Cerebellar cortex (tissue), 1 donor: ENCODE results near the gene LHFPL3.

Source experiments
- DNase-seq: peaks from one replicate; pipeline ENCODE4 v3.0.0-alpha.2; 2015; ENCODE audit warnings: low spot score

The LHFPL3 gene

DNA sequence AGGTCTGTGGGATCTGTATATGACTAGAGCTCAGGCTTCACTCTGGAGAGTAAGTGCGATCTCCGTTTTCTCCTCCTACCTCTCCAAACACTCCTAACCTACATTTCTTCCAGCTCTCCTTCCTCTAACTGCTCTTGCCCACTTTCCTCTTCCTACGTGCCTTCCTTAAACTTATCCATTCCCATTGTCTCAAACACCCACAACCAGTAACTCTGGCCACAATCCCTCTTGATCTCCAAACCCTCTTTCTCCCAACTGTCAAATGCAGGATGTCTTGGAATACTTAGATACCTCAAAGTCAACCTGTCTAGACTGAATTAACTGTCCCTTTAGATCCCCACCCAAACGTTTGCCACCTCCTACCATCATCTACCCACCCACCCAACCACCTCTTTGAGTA is 471.9 kb downstream of the LHFPL3 start:
- DNase-seq: no peak

DNA sequence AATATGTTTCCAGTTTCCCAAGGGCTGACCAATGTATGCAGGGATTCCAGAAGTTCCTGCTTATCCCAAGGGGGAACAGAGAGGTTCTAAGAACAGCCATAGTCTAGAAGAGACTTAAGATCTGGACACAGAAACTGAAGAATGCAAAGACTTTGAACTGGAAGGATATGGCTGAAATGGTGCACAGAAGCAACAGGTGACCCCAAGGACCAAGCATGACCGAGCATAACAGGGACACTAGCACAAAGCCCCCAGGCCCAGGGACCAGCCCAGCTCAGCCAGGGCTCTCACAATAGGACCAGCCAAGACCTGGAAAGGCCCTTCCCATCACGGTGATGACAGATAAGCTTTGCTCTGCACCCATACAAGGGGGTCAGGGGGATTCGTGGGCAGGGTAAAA is 472.6 kb downstream of the LHFPL3 start:
- no peak for DNase-seq

DNA sequence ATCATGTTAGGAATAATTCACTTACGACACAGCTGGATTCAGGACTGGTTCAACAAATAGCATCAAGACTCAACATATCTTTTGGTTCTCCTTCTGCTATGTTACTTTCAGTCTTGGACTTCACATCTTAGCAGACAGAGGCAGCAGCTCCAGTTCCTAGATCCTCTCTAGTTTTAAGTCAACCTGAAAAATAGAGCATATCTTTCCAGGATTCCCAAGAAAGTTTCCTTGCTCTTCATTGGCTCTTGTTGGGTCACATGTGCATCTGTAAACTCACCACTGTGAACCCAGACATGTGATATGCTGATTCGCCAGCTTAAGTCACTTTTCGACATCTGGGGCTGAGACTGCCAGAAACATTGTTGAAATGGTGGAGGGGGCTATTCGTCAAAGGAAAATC is 475.5 kb downstream of the LHFPL3 start:
- no peak for DNase-seq

DNA sequence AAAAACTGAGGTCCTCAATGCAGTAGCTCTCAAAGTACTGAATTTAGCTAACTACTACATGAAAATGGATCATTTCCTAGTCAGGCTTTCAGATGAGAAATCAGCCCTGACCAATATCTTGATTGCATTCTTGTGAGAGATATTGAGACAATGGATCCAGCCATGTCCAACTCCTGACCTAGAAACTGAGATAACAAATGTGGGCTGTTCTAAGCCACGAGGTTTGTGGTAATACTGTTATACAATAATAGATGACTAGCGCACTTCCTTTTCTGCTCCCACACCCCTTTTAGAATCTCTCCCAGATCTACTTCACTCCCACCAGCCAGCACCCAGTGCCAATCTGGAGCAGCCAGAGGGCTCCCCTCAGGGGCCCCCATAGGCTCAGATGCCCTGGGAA is 476.3 kb downstream of the LHFPL3 start:
- no peak for DNase-seq

DNA sequence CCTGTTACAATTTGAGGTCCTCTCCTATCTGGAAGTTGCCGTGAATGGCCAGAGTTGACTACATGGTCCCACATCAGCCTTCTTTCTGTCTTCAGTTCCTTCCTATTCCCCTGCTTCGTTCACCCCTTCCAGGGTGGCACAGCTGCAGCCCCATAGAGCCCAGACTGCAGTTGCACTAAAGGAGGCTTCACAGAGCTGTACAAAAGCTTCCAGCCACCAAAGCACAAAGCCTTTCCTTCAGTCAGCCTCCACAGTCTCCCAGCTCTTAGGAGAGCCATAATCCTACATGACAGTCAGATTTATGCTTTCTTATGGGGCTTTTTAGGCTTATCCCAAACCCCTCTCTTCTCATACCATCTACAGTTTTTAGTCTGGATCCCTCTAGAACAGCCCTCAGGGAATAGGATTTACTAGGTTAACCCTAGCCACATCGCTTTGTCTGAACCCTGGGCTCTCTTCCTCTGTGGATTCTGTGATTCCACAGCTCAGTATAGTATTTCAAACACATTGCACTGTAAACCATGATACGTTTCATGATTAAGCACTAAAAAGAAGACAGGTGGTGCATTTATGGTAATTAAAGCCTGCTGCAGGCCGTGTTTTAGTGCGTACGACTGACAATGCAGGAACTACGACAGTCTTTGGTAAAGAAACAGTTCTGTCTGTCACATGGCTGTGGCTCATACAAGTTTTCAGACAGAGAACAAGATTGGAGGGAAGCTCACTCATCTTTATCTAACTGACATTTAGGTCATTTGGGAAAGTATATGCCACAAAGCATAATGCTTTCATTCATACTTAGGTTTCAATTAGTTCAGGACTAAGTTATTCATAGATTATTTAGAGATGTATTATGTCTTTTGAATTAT is 477.3 kb downstream of the LHFPL3 start:
- DNase-seq: no peak

DNA sequence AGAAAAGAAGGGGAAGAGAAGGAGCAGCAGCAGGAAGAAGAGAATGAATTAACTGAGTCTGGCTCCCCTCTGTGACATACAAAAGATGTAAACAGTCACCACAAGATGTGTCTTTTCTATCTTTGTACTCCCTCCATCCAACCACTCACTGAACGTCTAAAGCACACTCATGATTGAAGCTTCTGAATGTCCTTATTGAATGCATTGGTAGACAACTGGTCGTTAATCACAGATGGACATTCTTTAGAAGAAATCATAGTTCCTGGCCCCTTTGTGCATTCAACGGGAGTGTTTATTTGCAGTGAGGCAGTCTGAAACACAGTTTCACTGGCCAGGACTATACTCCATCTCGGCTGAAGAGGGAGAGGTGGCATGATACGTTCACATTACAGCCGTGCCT is 479.3 kb downstream of the LHFPL3 start:
- DNase-seq: no peak

DNA sequence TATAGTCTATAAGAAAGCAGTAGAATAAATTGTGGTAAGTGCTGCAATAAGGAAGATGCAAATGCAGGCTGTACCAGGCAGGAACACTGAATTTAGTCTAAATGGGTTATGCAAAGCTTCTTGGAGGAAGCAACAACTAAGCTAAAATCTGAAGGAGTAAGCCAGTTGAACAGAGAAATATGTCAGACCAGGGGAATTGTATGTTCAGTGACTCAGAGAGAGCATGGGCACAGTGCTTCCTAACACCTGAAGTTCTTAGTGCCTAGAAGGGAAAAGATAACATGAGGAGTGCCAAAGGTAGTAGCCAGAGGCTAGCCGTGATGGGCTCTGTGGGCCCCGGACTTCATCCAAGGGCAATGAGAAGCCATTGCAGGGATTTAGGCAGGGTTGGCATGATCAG is 481.5 kb downstream of the LHFPL3 start:
- no peak for DNase-seq

DNA sequence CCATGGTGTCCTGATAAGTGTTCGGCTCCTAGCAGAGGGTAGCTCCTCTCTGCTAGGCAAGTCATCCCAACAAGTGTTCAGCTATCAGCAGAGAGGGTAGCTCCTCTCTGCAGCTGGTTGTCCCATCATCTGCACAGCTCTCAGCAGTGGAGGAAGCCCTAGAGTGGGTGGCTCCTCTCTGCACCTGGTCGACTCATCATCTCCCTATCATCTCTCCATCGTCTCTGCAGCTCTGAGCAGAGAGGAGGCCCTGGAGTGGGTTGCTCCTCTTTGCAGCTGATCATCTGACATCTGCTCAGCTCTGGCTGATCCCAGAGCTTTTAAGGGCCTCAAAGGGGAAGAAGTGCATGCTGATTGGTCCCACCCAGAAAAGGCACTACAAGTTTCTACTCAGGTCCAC is 485.7 kb downstream of the LHFPL3 start:
- DNase-seq: no peak

DNA sequence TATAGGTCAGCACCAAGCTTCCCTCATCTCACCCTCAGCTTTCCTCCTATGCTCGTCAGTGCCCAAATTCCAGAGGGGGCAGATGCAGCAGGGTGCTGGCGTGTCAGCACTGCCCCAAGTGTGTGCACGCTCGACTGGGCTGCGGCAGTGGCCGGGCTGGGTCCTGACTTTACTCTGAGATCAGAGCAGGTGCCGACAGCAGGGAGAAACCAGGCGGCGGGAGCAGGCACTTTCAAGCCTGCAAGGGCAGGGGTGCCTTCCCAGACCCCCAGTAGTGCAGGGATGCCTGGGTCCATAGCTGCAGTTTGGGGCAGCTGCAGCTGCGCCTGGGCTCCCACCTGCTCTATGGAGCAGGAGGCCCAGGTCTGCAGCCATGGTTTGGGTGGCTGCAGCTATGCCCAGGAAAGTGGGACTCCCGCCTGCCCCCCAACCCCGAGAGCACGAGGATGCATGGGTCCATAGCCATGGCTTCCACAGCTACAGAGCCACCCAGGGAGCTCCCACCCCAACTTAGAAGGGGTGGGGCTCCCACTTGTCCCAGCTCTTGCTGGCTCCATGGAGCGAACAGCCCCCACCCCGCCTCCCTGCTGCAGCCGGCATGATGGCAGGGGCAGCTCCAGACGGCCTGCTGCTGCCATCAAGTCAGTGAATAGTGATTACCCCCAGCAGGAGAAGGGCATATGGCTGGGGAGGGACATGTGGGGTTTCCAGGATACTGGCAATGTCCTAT is 486.4 kb downstream of the LHFPL3 start:
- no peak for DNase-seq

DNA sequence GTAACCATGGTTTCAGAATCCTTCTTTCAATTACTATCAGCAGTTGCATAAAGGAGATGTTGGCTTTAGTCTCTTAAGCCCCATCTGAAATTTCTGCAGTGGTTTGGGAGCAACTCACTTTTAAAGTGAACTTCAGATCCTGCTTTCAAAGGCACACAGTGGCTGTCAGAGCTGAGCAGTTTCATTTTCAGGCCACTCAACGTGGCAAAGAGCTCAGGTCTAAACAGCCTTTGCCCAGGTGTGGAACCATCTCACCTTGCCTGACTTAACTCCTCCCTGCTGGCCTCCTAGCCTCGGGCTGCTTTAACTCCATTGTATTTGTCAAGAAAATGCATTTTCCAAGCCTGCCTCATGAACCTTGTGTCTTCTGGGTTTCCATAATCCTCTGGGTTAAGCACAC is 488.1 kb downstream of the LHFPL3 start:
- DNase-seq: no peak

DNA sequence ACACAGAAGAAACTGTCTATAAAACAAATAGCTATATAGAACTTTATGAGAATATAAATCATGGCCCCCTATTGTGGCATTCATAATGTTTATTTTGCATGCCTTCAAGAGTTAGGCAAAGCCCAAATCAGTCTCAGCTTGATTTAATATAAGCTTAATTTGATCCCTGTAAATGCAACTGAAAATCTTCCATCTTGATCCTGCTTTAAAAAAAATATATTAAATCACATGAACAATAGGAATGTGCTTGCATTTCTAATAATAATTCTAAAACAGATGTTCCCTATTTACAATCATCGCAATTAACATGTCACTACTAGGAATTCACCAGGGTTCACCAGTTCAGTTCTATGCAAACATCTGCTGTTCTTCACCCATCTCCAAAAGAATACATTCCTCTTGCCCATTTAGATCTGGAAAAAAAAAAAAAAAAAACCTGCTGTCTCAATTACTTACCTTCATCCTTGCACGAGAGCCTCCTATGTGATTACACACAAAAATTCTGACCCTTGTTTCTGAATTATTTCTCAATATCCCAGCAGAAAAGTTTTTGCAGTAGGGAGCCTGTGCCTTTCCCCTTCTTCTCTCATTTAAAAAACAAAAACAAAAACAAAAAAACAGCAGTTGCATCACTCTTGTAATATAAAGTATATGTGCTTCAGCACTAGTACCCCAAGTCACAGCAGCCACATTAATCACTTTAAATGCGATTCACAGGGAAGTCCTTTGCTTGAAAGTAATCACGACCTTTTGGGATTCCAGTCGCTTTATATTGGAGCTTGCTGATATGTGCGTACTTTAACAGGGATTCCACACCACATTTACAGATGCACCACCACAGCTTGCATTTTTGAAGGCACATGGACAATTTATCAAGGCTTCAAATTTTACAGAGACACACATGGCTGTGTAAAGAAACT is 490.8 kb downstream of the LHFPL3 start:
- DNase-seq: no peak

DNA sequence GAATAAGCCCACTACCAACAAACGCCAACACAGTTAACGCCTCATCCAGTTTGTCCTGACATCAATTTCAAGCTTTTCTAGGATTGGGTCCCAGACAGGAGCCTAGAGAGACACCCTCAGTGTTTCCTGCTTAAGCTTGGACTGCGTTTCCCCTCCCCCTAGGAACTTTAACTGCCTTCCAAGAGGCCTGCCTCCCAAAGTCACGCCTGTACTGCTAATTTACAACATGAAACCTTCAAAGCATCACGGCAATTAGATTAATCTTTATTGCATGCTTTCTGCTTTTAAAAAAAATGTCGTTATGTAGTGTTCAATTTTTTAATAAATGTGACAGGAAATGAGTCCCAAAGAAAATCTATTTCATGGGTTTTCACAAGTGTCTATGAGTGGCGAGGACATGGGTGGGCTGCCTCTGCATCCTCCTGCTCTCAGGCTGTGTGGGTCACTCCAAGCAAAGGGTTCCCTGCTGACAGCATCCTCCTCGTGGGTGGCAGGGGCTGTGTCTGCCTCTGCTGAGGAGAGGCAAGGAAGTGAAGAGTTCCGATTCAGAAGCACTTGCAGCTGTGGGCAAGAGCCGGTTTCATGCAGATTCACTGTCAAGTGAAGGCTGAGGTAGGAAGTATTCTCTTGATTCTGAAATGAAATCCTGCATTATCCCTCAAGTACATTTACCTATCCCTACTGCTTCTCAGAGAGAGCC is 492.6 kb downstream of the LHFPL3 start:
- DNase-seq: no peak

DNA sequence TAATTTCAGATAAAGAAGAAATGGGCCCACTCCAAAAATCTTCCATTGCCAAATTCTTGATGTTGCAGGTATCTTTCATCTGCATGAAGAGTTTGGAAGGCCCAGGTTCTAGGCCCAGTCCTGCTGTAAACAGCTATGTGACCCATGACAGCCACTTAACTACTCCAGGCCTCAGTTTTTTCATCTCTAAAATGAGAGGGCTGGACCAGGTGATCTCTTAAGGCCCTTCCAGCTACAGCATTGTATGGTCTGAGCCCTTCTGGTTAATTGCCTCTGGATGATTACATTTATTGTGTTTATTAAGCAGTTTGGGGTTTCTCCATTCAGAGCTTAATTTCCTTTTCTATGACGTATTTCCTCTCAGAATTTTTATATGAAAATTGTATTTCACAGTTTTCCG is 494.8 kb downstream of the LHFPL3 start:
- DNase-seq: no peak

DNA sequence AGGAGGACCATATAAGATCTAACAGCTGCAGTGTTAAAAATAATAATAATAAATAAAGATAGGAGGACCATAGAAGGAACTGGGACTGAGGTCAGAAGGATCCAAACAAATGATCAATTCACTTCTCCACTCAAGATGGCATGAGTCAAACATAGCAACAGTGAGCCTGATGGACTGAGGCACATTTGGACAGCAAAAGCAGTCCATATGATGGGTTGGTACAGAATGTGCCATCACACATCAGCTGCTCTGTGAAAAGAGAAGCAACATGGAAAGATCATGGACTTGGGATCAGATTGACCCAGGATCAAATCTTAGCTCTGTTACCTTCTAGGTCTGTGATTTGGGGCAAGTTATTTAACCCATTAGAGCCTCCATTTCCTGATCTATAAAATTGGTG is 496.7 kb downstream of the LHFPL3 start:
- DNase-seq: no peak

DNA sequence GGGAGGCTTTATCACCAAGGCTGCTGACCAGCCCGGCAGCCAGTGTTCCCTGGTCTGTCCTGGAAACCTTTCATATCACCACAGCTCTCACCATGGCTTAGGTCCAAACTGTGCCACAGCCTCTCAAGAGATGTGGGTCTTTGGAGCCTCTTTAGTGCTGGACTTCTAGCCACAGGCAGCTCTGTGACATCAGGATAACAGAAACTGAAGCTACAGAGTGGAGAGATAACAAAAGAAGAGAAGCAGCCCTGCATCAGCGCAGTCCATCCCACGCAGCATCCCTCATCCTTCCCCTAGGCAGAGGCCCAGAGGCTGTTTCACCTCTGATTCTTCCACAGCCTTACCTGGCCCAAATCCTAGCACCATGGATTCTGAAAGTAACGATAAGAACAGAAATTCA is 497.7 kb downstream of the LHFPL3 start:
- DNase-seq: no peak

DNA sequence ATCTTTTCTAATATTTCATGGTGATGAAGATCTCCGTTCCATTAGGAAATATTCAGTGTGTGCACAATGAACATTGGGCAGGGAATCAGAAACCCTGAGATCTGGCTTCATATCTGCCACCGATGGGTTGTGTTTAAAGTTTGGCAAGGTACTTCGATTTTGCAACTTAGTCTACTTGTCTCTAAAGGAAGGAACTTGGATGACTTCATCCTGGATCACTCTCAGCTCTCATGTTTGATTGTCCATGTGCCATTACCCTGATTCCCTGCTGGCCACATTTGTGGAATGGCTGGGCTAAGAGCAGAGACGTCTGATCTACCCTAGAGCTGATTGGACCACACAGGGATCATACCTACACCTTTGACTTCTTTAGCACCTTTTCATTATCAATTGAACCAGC is 508.6 kb downstream of the LHFPL3 start:
- no peak for DNase-seq

DNA sequence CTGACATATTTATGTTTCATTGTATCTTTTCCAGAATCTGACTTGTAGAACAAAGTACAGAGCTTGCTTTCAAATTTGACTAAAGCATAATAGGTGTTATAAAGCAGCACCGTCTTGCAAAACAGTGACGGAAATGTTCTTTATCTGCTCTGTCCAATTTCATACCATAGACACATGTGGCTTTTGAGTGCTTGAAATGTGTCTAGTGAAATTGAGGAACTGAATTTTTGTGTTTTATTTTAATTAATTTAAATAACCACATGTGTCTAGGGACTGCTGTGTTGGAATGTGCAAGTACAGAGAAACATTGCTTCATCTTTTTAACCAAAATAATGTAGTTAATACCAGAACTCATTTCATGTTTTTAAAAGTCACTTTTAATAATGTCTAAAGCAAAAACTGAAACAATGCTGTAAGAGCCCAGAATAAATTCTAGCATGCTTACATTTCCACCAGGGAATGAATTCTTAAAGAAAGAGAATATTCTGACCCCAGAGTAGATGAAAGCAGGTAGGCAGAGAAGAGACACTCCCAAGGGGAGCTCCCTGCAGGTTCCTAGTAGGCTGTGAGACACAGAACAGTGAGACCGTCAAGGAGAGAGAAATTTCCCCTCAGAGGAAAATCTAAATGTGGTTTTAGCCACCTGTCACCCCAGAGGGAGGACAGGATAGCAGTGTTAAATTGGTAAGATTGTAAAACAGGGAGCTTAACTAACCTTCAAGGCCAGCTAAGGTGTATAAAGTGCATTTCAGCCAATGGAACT is 510.3 kb downstream of the LHFPL3 start:
- DNase-seq: no peak

DNA sequence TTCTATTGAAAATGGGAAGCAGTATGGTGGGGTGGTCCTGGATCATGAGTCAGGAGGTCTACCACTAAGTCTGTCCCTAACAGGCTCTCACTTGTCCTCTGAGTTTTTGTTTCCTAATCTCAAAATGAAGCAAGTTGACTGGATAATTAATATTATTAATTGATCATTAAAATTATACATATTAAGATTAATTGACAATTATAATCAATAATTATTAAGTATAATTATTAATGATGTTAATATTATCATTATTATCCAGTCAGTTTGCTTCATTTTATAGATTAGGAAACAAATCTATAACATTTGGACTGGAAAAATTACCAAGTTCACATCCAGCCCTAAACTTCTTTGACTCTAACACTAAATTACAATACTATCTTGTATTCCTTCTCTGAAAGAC is 511.4 kb downstream of the LHFPL3 start:
- DNase-seq: no peak

DNA sequence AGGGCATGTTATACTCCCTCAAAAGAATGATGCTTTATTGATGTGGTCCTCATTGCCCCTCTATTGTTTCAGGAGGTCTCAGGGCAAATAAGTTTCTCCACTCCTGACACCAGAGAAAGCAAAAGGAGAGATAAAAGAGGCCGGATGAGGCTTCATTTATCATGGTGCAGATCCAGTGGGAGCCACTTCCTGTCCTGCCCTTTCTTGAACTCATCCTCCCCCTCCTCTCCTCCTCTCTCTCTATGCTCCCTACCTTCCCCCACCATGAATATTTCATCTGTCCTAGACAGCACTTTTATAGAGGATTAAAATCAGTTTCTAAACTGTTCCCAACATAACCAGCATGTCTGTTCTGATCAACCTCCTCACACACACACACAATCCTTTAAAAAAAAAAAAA is 513.4 kb downstream of the LHFPL3 start:
- DNase-seq: no peak

DNA sequence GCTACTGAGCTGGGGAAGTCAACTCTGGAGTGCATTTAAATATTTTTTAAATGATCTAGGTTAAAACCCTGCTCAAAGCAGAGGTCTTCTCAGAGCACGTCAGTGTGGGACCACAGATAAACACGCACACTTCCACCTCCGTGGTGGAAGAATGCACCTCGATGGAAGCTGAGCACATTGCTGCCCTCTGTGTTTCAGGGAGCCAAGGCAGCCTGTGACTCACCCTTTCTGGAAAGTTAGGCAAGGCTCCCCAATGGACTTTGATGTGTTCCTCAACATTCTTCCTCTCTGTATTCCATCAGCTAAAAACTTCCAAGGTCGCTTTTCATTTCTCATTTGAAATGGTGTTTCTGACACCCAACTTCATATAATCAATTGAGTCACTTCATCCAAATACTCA is 514.8 kb downstream of the LHFPL3 start:
- DNase-seq: no peak

DNA sequence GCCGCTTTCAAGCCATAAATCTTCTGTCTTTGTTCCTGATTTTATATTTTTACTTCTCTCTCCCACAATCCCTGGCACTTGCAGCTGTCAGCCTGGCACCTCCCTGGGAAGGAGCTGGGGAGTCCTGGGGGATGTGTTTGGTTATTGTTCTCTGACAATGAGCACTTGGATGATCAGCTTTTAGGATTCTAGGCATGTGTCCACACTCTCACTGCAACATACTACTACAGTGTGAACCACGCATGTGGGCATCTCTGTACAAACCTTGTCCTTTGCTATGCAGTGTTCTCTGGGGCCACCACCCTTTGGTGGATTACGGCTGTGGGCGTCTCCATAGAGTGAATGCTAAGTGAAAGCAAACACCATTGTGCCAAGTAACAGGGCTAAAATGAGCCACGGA is 517.2 kb downstream of the LHFPL3 start:
- DNase-seq: no peak
